Activated CD8-positive, alpha-beta memory T cell treated with anti-CD3 and anti-CD28 coated beads, Interleukin-2, amount 50 U/mL, for 48 hours (primary cell): ENCODE results near the gene MRPS14.
A peak's percentile ranks its signal among the peaks of the same experiment; 100 is the strongest.

Experiments used
- DNase-seq: peaks from one replicate; pipeline ENCODE4 v3.0.0-alpha.2; 2020

MRPS14 gene

DNA sequence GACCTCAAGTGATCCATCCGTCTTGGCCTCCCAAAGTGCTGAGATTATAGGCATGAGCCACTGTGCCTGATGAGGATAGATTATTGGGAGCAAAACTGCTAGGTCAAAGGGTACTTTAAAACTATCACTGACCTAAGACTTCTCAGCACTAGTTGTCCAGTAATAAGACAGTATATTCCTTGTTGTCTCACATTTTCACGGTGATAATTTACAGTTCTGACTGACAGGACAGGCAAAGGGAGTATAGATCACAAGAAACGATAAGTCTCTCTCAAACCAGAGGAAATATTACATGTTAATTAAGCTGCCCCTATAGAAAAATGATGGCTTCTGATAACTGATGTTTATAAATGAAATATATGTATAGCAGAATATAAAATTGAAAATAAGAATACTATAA, 3.7 kb downstream of the MRPS14 start:
- DNase-seq, result no peak

DNA sequence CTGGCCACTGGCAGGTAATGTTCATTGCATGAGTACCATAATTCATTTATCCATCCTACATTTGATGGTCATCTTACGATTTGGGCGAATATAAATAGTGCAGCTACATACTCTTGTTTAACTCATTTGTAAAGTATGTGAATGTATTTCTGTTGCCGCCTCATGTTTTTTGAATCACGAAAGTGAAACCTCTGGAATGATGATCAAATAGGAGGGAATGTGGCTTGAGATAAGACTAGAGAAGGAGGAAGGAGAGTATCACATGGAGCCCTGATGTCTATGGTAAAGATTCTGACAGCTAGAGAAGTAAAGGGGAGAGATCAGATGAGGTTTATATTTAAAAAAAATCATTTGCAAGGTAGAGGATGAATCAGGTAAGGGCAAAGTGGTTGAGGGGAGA, 8.0 kb downstream of the MRPS14 start:
- no peak for DNase-seq

DNA sequence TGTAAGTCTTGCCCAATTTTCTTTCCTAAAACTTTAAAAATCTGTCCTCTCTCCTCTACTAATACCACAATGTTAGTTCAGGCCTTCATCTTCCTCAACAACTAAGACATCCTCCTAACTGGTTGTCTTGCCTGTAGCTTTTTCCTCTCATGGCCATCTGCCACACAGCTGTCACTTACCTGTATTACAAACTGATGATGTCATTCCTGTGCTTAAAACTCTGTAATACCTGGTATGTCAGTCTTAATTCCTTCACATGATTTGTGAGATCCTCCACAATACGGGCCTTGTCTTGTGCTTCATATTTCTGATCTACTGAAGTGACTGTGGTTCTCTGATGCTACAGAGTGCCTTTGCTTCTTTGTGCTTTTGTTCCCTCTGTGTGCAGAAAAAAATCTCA, 9.8 kb downstream of the MRPS14 start:
- no peak for DNase-seq

DNA sequence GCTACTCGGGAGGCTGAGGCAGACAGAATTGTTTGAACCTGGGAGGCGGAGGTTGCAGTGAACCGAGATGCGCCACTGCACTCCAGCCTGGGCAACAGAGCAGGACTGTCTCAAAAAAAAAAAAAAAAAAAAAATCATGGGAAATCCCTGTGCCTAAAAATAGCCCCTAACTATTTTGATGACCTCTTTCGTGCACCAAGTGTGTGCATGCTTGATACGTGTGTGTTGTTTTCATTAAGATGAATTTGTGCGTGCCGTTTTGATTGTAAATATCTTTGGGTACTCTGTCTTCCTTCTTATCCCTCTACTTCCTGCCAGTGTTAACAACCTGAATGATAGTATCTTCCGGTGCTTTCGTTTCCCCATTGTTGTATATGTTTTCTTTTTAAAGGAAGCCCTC, 13.7 kb downstream of the MRPS14 start:
- no peak for DNase-seq

DNA sequence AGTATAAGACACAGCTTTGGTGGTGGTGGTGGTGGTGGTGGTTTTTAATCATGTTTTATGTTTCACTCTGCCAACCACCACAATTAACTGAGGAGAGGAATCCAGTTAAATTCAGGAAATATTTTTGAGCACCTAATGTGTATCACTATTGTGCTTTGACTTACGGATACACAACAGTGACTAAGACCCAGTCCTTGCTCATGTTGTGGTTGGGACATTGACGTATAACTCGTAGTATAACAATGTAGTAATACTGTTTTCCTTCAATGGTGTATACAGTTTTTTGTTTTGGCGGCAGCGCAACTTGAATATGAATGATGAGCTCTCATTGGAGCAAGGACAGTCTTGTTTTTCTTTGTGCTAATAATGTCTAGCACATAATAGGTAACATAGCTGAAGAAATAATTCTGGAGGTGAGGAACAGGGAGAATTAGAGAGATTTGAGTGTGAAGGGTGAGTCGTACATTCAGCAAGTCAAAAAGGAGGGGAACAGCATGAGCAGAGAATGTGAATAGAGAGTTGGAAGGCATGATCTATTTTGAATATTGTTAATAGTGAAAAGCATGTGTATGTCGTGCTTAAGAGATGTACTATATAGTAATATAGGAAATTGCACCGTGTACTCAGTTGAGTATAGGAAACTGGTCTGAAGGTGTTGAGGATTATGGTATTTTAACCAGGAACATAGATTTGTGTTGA, 18.0 kb downstream of the MRPS14 start:
- no peak for DNase-seq

DNA sequence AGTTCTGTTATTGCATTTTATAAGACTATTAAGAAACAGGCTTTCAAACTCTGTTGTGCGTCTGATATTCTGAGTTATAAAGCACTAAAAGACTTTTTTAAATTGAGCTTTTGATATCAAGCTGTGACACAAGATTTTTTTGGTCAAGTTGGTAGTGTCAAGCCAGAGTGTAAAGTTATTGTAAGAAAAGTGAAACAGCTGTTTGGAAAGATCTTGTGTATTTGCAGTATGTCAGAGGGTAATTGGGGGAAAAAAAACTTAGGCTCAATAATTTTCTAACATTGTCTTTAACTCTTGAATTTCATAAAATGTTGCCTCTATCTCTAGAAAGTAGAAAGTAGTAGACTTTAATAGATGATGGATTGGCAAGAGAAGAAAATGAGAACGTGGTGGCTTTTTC, 19.7 kb downstream of the MRPS14 start:
- DNase-seq, result no peak

DNA sequence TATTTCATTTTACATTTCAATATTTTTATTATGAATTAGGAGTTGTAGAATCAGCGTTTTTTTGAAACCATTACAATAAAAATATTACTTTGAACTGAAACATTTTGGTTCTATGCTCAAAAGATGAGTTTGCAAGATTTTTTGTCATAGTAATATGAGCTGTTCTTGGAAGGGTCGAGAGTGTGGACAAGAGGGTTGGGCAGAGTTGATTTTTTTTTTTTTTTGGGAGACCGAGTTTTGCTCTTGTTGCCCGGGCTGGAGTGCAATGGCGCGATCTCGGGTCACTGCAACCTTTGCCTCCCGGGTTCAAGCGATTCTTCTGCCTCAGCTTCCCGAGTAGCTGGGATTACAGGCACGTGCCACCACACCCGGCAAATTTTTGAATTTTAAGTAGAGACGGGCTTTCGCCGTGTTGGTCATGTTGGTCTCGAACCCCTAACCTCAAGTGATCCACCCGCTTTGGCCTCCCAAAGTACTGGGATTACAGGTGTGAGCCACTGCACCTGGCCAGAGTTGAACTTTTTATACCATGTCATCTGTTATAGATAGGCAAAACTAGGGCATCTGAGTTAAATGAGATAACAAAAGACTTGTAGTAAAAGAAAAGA, 20.2 kb downstream of the MRPS14 start:
- no peak for DNase-seq

DNA sequence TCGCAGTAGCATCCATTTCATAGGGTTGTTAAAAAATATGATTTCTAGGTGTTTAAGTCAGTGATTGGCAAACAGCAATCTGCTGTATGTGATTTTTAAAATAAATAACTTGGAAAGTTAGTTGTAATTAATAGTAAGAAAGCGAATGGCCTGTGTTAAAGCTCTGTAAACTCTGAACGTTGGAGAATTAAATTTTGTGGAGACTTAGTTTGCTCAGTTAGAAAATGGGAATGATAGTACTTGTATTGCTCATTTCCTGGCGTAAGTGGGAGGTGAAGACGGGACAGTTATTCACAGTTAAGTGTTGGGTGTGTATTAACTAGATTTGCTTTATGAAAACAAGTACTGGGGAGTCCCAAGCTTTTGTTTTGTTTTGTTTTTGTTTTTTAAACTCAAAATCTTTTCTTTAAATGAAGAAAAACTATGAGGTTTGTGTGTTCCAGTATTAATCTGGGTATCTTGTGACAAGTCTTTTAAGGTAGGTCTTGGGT, 22.5 kb downstream of the MRPS14 start:
- DNase-seq, result no peak

DNA sequence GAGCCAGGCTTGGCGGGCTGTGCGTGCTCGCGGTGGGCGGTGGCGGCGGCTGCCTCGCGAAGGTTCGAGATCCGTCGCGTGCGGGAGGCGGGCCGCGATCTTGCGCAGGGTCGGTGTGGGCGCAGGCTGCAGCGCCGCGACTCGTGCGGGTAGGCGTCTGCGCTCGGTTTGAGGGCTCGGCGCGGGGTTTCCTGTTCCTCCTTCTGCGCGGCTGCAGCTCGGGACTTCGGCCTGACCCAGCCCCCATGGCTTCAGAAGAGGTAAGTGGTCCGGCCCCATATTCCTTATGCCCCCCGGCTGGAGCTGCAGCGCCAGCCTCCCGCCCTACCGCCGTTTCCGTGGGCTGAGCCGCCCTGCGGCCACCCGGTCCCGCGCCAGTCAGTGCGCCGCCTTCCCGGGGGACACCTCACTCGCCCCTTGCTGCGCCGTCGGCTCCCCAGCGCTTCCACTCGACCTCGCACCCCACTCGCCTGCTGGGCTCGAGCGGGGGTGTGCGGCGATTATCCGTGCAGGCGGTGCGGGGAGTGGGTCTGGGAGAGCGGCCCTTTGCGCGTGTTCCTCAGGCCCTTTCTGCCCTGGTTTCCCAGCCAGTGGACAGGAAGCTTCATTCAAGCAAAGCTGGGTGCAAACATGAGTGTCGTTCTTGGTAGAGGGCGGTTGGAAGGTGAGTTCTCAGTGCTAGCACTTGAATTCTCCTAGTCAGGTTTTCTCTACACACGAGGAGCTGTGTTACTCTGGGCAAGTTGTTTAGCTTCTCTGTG, 23.1 kb downstream of the MRPS14 start, which contains the start of gene CACYBP:
Gene CACYBP (plus strand): TSS at position 12 of the 761 bp plus-strand sequence. CDS start 234 bp downstream, at position 246.
- DNase-seq, result no peak

DNA sequence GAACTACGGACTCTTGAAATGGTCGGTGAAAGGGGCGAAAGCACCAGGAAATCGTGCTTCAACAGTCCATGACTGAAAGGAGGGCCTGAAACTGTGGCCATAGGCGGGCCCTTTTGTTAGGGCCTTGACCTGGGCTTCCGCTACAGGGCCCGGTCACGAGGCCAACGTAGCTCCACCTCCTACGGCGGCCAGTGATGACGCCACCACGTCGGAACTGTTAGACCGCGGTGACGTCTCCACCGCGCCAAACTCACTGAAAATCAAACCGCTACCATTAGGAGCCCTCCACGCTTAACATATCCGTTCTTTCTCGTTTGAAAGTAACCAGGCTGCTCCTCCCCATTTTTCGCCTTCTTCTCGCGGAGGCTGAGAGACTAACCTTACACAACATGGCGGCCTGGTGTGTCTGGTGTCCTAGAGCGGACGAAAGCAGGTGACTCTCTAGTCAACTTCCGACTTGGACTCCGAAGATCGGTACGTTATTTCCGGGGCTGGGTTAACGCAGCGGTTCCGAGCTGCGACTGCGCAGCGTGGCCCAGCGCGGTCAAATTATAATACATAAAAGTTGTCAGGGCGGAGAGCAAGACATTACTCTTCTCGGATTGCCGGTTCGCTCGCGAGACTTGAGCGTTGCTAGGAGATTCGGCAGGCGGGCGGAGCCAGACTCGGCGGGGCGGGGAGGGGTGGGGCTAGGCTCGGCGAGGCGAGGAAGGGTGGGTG, 23.8 kb downstream of the MRPS14 start:
- peak; percentile 96 for DNase-seq

DNA sequence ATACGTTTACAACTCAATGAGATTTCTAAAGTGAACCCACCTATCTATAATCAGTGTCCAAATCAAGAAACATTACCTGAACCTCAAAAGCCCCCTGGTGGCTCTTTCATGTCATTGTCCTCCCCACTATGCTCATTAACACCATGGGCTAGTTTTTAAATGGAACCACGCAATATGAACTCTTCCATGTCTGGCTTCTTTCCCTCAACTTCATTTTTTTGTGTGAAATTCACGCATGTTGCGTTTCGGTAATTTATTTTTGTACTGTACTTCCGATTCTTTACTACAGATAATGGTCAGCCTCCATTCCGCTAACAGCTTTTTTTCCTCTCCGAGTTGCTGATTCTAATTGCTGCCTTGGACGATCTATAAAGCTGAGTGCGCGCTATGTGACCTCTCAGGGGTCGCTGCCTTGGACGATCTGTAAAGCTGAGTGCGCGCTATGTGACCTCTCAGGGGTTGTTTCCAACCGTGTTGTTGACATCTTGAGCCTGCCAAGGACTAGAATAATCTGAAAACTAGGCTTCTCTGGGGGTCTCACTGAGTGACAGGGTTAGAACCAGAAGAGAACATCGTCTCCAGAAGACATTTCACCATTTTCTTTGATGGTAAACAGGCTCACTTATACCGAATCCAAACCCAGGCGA, 24.5 kb downstream of the MRPS14 start:
- peak; percentile 64 for DNase-seq

DNA sequence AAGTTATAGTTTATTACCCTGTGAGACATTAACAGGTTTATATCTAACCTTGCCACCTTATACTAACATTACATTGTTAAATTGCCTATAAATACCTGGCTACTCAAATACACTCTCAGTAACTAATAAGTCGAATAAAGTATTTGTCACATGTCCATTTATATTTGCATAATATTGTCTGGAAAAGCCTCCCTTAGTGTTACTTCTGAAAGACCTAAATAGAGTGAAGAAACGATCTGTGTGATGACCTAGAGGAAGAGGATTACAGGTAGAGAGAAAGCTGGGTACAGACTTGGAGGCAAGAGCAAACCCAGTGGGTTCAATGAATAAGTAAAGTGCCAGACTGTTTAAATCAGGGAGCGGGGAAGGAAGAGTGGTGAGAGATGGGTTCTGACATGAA, 26.2 kb downstream of the MRPS14 start:
- DNase-seq, result no peak

DNA sequence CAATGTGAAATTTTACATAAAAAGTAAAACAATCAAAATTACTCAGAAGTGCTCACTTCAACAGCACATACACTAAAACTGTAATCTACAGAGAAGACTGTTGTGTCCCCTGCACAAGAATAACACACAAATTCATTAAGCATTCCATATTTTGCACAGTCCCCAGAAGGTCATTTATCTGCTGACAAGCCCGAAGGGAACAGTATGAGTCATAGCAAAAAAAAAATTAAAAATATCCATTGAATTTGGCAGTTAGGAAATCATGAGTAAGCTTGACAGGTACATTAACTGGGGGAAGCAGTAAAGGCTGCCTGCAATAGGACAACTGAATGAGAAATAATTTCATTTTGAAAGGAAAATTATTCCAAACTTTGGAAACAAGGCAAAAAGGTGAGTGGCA, 26.7 kb downstream of the MRPS14 start:
- DNase-seq, result no peak

DNA sequence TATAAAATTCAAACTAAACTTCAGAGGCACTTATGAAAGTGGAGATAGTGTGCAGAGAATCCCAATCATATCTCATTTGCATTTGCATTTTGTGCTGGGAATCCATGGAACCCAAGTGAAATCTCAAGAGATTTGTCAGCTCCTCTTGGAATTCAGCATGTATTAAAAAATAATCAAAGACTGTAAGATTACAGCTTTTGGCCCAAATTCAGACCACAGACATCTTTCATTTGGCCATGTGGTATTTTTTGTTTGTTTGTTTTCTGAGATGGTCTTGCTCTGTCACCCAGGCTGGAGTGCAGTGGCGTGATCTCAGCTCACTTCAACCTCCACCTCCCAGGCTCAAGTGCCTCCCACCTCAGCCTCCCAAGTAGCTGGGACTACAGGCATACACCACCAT, 27.3 kb downstream of the MRPS14 start:
- no peak for DNase-seq

DNA sequence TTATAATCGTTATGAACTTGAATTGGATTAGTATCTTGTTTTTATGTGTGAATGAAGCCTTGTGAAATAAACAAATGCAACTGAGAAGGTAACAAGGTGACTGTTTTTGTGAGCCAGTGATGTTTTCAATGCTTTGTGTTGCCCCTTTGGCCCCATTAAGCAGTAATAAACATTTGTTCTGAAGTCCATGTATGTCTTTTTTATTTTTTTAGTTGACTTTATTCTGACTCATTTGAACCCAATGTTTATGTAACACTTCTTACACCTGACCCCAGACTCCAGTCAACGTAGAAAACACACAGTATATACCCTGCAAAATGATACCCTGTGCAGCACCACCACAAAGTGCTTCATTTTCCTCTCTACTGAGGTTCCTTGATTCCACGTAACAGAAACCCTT, 28.1 kb downstream of the MRPS14 start:
- DNase-seq, result no peak

DNA sequence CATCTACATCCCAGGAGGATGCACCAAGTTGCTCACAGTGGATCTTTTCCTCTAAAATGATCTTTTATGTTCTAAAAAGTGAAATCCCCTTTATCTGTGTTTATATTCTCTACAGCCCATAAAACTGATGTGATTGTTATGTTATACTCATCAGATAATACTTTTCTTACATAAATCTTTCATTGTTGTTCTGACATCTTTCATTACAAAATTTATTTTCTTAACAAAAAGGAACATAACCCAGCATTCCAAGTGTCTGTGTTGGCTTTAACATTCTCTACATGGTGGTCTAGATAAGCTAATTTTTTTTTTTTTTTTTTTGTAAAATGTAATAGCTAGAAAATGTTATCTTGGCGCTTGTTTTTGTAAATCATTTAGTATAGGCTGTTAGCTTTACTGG, 31.8 kb downstream of the MRPS14 start:
- DNase-seq, result no peak

DNA sequence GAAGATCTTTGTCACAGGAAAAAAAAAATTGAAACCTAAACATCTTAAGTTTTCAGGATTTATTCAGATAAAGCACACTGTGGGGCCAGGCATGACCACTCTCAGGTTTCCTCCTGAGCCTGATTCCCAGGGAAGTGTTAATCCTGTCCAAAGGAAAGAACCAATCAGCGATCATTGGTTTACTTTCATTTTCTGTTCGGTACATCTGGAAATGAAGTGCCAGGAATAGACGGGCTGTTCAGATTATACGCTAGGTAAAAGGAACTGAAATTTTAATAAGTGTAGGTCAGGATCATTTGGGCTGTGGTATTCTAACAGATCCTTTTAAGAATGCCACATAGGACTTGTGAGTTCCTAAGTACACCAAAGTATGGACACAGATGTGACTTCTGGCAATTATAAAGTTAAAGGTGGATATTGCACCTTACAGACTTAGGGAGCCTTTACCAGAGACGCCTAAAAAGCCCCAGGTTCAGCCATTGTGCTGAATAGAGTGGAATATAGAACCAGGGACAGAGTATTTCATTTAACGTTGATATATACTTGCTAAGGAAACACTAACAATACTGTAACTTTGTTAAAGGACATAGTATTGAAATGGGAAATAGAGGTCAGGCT, 32.7 kb downstream of the MRPS14 start:
- DNase-seq, result no peak

DNA sequence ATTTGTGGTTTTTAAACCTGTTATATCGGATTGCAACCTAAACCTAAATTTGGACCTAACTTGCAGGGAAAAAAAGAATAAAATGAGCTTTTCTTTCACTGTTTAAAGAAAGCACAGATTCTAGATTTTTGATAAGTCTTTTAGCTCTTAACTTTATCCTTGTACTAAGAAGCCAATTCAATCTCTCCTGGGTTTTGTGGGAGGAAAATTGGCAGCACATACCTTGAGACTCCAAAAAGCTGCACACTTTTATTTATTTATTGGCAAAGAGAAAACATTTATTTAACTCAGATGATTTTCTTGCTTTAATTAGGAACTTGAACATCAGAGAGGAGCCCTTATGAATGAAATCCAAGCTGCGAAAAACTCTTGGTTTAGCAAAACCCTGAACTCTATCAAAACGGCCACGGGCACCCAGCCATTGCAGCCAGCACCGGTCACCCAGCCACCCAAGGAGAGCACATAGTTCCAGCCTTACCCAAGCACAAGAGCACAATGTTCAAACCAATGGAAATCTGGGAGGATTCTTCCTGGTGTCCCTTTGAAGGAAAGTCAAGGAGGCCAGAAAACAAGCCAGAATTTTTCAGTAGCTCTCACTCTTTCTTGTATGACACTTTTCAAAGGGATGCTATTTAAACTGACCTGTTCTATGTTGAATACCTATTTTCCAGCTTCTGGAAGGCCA, 33.5 kb downstream of the MRPS14 start:
- no peak for DNase-seq

DNA sequence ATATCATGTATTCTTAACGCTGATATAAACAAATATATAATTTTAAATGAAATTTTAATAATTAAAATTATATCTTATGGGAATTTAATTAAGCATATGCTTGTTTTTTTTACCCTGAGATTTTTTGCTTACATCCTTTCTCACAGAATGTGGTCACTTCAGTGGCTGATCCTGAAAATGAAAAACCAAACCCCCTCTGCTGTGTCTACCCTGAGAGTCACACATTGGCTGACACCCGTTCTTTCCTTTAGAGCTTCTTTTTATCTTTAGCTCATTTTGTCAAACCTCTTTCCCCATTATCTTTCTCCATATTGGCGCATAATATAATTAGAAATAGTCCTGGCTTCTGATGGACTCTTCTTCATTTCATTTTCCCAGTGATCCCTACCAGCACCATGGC, 34.2 kb downstream of the MRPS14 start:
- DNase-seq, result no peak

DNA sequence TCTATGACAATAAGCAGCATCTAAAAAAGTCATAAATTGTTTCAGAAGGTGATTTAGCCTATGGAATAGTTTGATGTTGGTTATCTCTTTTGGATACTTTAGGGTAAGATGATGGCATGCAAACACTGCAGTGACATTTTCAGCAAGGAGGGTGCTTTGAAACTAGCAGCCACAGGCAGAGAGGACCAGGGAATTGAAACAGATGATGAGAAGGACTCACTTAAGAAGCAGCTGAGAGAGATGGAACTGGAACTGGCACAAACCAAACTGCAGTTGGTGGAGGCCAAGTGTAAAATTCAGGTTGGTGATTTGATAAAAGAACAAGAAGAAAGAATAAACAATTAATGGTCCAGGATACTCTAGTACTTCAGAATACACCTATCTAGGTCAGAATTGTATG, 34.7 kb downstream of the MRPS14 start:
- DNase-seq, result no peak

DNA sequence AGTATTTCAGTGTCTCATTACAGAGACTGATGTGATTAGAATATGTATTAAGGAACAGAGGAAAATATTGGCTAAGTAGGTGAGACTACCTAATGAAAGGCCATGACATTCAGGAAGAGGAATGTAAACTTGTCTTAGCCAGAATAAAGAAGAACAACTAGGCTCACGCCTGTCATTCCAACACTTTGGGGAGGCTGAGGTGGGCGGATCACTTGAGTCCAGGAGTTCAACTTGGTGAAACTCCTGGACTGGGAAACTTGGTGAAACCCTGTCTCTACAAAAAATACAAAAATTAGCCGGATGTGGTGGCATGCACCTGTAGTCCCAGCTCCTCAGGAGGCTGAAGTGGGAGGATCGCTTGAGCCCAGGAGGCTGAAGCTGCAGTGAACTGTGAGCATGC, 38.3 kb downstream of the MRPS14 start:
- DNase-seq, result no peak
